Right ventricle myocardium superior (tissue), 1 donor: ENCODE results near the gene POLR2A. TPM values are rescaled to one million over a fixed set of nuclear protein-coding genes. Genes with fewer than 3 reads are reported as not detected.
"Not testable (repeated sequence)": the region's sequence is repeated elsewhere in the genome, so short reads cannot be mapped to it uniquely, and the experiment has no call there.

ENCODE experiments used
- ATAC-seq: fragments of 200-7000 bp; cut with Tn5 transposase; one replicate; pipeline ENCODE4 v1.9.1; 2020; ENCODE audit warnings: mild to moderate bottlenecking; ENCODE audit not compliant: poor library complexity
- DNase-seq: peaks from one replicate; pipeline ENCODE4 v3.0.0-alpha.2; 2020
- intact Hi-C: fragments of 100-400 bp; cut with DNase I; formaldehyde crosslinking; loops from one replicate; pipeline ENCODE4 v1.11.2; 2022
- total RNA-seq: library from RNA; stranded (reverse); fragmentation: NEBNext Ultra II Directional; extraction: Animal tissue kit (Norgen Biotek cat#: 25700); gene quantifications from one replicate; pipeline ENCODE4 v1.2.1, GENCODE V29; 2021
- donor health status: DM: no; HTN: yes; CAD: no; lungs with severe emphysema.

POLR2A gene
- total RNA-seq, 1 donor from 2014 or later: 32.9 TPM

GRCh38 chr17:7444682-7445618, 39.2 kb upstream of the POLR2A start, which contains the start of gene CHRNB1:
TSS of gene CHRNB1 (plus strand) at chr17:7445061. CDS start at chr17:7445128, 67 bp downstream.
- DNase-seq (peak; percentile 89), ATAC-seq (peak; percentile 87)
- intact Hi-C loops: loop anchor here (5.0 kb wide), 1 partner anchor 137 kb away; the partner anchor contains the start of gene MPDU1

DNA sequence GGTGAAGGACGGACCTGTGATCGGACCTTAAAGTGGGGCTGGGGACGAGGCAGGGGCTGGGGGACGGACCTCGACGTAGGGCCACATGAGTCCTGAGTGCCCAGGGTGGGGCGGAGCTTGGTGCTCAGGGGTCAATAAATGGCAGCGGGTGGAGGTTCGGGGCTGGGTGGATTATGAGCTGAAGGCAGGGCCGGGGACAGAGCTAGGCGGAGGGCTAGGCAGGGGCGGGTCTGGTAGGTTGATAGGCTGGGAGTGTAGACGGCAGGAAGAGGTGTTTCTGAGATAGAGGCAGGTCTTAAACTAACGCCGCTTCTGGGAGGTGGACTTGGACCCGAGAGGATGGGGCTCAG, 38.6 kb upstream of the POLR2A start:
- peak; percentile 27 for ATAC-seq
- no peak for DNase-seq
- intact Hi-C loops: no loop called here

DNA sequence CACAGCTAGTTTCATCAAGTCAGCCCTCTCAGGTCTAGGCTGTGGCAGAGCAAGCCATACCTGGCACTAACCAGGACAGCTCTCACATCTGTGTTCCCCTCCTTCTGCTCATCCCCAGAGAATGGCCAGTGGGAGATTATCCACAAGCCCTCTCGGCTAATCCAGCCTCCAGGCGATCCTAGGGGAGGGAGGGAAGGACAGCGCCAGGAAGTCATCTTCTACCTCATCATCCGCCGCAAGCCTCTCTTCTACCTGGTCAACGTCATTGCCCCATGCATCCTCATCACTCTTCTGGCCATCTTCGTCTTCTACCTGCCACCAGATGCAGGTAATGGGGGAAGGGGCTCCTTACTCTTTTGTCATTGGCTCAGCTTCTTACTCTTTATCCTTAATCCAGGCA, 35.7 kb upstream of the POLR2A start:
- DNase-seq: no peak

GRCh38 chr17:7459961-7460545, 24.1 kb upstream of the POLR2A start:
- ATAC-seq (no peak), DNase-seq (no peak)
- intact Hi-C loops: no loop called here

More for the DNA sequence above, 35.7 kb upstream of the POLR2A start:
- ATAC-seq: no peak
- intact Hi-C loops: no loop called here

DNA sequence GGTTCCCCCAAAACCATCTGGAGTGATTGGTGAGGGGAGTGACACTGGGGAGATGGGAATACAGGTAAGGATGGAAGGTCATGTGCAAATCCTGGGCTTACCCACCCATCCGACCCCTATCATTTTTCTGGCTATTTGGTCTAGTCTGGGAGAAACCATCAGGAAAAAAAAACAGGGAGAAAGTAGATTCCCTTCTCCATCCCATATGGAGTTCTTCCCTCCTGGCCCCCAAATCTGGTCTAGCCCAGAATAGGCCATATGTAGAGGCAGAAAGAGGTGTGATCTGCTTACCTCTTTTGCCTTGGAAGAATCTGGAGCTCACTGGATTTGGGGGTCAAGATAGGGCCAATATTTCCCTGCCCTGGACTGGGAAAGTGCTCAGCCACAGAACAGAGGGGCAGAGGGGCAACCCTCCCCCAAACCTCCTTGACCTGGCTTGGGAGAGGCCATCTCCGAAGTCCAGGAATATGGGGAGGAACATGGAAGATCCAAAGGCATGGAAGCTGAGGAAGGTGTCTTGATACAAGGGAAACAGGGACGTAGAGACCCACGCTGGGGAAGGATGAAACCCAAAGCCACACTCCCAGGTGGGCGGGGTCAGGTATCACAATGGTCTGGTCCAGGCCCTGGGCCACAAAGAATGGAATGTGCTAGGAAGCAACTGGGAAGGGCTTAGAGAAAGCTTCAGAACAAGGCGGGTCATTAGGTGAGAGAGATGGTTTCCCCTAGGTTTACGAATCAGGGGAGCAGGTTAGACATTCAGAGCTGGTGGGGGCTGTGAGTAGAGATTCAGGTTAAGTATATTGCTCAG, 23.1 kb upstream of the POLR2A start:
- DNase-seq: no peak
- no peak for ATAC-seq
- intact Hi-C loops: no loop called here

GRCh38 chr17:7462474-7463371, 21.4 kb upstream of the POLR2A start:
- DNase-seq (no peak), ATAC-seq (no peak)
- intact Hi-C loops: no loop called here

DNA sequence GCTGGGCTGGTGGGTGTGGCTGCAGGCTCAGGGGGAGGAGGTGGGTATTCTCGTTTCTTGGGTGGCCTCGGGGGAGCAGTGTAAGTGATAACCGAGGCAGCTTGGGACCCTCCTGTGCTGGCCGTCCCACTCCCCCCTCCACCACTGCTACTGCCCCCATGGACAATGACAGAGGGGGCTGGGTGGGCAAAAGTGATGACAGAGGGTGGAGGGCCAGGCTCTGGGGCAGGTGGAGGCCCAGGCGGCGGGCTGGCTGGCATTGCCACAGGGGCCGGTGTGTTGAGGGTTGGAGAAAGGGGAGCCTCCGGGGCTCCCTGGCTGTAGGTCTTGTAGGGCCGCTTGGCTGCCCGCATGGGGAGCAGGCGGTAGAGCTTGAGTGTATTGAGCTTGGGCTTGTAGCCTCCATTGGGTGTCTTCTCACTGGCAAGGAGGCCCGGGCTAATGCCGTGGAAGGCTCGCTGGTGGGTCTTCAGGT, 20.8 kb upstream of the POLR2A start:
- intact Hi-C loops: no loop called here
- ATAC-seq: no peak
- DNase-seq: no peak

- DNase-seq: no peak
- ATAC-seq: no peak
- intact Hi-C loops: no loop called here
These were observed 20.1 kb upstream of the POLR2A start for GRCh38 chr17:7464081-7464480.

GRCh38 chr17:7465597-7466275, 18.4 kb upstream of the POLR2A start:
- no peak for DNase-seq
- no peak for ATAC-seq
- intact Hi-C loops: no loop called here

GRCh38 chr17:7466318-7466638, 17.9 kb upstream of the POLR2A start:
- DNase-seq (no peak), ATAC-seq (no peak)
- intact Hi-C loops: no loop called here

GRCh38 chr17:7466639-7467341, 17.4 kb upstream of the POLR2A start:
- peak; percentile 62 for ATAC-seq
- intact Hi-C loops: no loop called here
- DNase-seq: peak; percentile 88

DNA sequence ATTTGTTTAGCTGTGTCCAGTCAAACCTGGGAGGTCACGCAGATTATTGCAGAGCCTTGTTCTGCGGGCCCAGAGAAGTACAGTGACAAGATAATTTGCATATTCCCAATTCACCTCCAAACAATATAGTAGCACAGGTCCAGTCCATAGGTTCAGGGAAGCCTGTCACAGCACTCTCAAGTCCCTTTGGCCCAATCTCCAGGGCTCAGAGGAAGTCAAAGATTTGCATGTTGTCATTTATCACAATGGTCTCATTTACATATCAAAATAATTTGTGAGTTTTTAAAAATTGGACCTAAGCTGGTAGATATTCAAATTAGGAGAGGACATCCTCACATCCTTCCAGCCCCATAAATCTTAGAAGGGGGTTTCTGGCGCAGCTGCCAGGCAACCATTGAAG, 16.7 kb upstream of the POLR2A start:
- intact Hi-C loops: no loop called here
- no peak for ATAC-seq
- no peak for DNase-seq

- intact Hi-C loops: no loop called here
- DNase-seq (no peak), ATAC-seq (no peak)
These were observed 15.9 kb upstream of the POLR2A start for GRCh38 chr17:7468290-7468689.

- ATAC-seq: no peak
- intact Hi-C loops: no loop called here
These were observed 15.3 kb upstream of the POLR2A start for GRCh38 chr17:7468804-7469389.

DNA sequence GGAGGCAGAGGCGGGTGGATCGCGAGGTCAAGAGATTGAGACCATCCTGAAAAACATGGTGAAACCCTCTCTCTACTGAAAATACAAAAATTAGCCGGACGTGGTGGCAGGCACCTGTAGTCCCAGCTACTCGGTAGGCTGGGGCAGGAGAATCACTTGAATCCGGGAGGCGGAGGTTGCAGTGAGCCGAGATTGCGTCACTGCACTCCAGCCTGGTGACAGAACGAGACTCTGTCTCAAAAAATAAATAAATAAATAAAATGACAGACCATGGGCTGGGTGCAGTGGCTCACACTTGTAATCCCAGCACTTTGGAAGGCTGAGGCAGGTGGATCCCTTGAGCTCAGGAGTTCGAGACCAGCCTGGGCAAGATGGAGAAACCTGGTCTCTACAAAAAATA, 14.3 kb upstream of the POLR2A start:
- peak; percentile 36 for DNase-seq
- intact Hi-C loops, ATAC-seq: not testable (repeated sequence)

More at GRCh38 chr17:7468804-7469389, 15.3 kb upstream of the POLR2A start:
- DNase-seq: no peak

GRCh38 chr17:7470457-7470973, 13.7 kb upstream of the POLR2A start:
- ATAC-seq, intact Hi-C loops: not testable (repeated sequence)
- peak; percentile 6 for DNase-seq

GRCh38 chr17:7471729-7472128, 12.4 kb upstream of the POLR2A start:
- ATAC-seq (no peak), DNase-seq (no peak)
- intact Hi-C loops: no loop called here
